Breast epithelium (tissue), 4 donors: Measurements from ENCODE around the gene BIRC5. TPM values are rescaled to one million over a fixed set of nuclear protein-coding genes. Genes with fewer than 3 reads are reported as not detected.
A peak's percentile ranks its signal among the peaks of the same experiment; 100 is the strongest.

Experiments
- DNase-seq, 2 donors: peaks; one replicate each; pipeline ENCODE4 v3.0.0-alpha.2; 2019; ENCODE audit warnings: low spot score in 2 of 2
- H3K27ac ChIP-seq, 2 donors: fragments of 200-600 bp; sonication (generic) in 1 of 2; one replicate each; pipeline ENCODE4 v1.5.1; 2016 to 2019; ENCODE audit warnings: mild to moderate bottlenecking in 1 of 2
- H3K27me3 ChIP-seq, 2 donors: fragments of 200-600 bp; sonication (generic) in 1 of 2; one replicate each; pipeline versions ENCODE4 v1.5.1 to v1.6.0; 2017 to 2019; ENCODE audit warnings: control low read depth in 1 of 2, mild to moderate bottlenecking in 1 of 2
- H3K36me3 ChIP-seq: fragments of 200-600 bp; one replicate; pipeline ENCODE4 v1.5.1; 2019
- H3K4me1 ChIP-seq, 2 donors: fragments of 200-600 bp; sonication (generic); one replicate each; pipeline ENCODE4 v1.5.1; 2016 to 2019; ENCODE audit warnings: control low read depth in 1 of 2
- H3K4me3 ChIP-seq, 3 donors: fragments of 200-600 bp; sonication (generic); 1 replicate in 2 of 3; 2 replicates in 1 of 3; pipeline ENCODE4 v1.5.1; 2016 to 2019; ENCODE audit warnings: mild to moderate bottlenecking in 3 of 3, moderate library complexity in 2 of 3
- H3K9me3 ChIP-seq, 2 donors: fragments of 200-600 bp; sonication (generic) in 1 of 2; one replicate each; pipeline ENCODE4 v1.5.1; 2016 to 2019; ENCODE audit warnings: control low read depth in 1 of 2
- POLR2A ChIP-seq: fragments of 450-650 bp; IDR thresholded peaks from one replicate; pipeline ENCODE4 v1.6.1; 2016; ENCODE audit warnings: antibody characterized with exemption, mild to moderate bottlenecking, moderate library complexity
- POLR2AphosphoS5 ChIP-seq, 3 donors: sonication (generic); formaldehyde crosslinking; IDR thresholded peaks; one replicate each; pipeline ENCODE4 v1.6.1; 2017; ENCODE audit warnings: antibody characterized with exemption in 3 of 3
- intact Hi-C: fragments of 100-400 bp; cut with DNase I; formaldehyde crosslinking; loops from one replicate; pipeline ENCODE4 v1.15.1; 2023; ENCODE audit warnings: low total_unique reads
- total RNA-seq, 3 donors: library from RNA; depleted of rRNA; stranded (reverse); fragments of >200 nt; gene quantifications; one replicate each; pipeline ENCODE4 v1.1.0, GENCODE V29; 2016
- TF ChIP-seq, protein P1 (sequence below), 3 donors: fragments of 450-650 bp; IDR thresholded peaks; one replicate each; pipeline ENCODE4 v1.5.1; 2016 to 2017; ENCODE audit warnings: antibody characterized with exemption in 3 of 3, mild to moderate bottlenecking in 3 of 3, moderate library complexity in 3 of 3

The BIRC5 gene
- total RNA-seq, 3 donors from 2014 or later, result 0.29 to 1.9 (median 0.33) TPM

DNA sequence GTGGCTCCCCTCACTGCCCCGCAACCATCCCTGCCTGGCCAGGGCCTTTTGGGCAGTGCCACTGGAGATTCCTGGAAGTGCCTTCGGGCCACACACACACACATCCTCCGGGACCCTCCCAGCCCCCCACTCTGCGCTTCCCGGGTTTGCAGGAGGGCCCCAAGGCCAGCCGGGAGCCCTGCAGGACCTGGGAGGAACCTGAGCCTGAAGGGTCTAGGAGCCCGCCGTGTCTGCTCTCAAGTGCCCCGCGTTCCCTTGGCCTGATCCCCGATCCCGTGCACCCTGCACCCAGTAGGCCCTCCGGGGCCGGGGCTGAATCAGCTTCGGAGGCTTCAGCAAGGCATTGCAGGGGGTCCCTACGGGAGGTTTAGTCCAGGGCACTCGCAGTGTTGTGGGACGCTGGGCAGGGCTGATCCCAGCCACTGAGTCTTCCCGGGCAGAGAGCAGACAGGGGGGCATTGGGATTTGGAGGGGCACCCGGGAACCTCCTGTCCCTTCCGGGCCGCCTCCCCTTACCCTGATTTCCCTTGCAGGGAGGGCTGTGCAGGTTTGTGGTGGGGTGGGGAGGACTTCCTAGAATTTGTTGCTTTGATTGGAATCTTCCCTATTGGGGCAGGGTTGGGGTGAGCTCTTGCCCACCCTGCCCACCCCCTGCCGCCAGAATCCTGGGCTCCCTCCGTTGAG, 54.3 kb downstream of the BIRC5 start:
- Histone ChIP-seq H3K27ac (no peak overlapping the region), H3K27me3 (no peaks in the 10 kb centered on the region), H3K4me3 (no peak overlapping the region), H3K4me1 (no peaks in the 10 kb centered on the region), H3K36me3 (no peaks in the 10 kb centered on the region), H3K9me3 (no peaks in the 10 kb centered on the region)
- TF ChIP-seq, protein P1, sequence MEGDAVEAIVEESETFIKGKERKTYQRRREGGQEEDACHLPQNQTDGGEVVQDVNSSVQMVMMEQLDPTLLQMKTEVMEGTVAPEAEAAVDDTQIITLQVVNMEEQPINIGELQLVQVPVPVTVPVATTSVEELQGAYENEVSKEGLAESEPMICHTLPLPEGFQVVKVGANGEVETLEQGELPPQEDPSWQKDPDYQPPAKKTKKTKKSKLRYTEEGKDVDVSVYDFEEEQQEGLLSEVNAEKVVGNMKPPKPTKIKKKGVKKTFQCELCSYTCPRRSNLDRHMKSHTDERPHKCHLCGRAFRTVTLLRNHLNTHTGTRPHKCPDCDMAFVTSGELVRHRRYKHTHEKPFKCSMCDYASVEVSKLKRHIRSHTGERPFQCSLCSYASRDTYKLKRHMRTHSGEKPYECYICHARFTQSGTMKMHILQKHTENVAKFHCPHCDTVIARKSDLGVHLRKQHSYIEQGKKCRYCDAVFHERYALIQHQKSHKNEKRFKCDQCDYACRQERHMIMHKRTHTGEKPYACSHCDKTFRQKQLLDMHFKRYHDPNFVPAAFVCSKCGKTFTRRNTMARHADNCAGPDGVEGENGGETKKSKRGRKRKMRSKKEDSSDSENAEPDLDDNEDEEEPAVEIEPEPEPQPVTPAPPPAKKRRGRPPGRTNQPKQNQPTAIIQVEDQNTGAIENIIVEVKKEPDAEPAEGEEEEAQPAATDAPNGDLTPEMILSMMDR (IDR thresholded peaks at IDR 0.05), result no peak
- no peak for TF ChIP-seq POLR2A
- TF ChIP-seq POLR2AphosphoS5 (IDR thresholded peaks at IDR 0.05), result no peak
- DNase-seq, result no peak
- intact Hi-C loops, result no loop called here

DNA sequence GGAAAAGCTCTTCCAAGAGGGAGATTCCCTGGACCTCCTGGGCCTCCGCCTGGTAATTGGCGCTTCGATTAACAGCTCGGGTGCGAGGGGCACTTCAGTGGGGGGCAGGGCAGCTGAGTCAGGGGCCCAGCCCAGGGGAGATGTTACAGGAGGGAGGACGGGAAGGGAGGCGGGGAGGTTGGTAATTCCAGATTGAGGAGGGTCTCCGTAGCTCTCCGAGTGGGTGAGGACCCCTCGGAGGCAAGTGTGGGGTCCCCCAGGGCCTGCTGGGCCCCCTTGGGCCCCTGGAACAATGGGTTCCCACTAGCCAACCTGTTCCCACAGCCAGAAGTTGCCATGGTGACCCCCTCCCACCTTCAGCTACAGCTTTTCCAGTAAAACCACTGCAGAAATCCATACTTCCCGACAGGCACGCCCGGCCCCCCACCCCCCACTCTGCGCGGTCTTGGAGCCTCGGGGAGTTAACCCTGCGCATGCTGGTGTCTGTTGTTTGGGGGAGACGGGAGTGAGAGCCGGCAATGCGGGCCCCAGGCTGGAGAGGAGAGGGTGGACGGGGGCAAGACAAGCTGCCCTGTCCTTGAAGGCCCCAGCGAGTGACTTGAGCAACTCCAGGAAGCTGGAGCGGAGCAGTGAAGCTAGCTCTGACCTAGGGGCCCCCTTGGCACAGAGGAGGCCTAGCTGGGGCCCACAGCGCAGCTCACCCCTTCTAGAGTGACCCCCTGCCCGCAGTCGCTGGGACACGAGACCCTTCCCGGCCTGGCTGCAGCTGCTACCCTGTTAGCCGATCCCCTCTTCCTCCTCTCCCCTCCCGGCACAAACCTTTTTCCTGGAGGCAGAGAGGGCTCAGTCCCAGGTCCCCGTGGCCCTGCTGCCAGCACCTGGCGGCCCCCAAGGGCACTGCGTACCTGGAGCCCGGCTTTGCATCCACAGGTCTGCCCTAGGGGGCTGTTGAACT, 55.2 kb downstream of the BIRC5 start:
- no peak for TF ChIP-seq POLR2AphosphoS5 (IDR thresholded peaks at IDR 0.05)
- no peak for TF ChIP-seq POLR2A
- H3K36me3 ChIP-seq, result no peaks in the 10 kb centered on the region
- intact Hi-C loops, result no loop called here
- no peaks in the 10 kb centered on the region for H3K27me3 ChIP-seq
- no peak overlapping the region for H3K27ac ChIP-seq
- no peaks in the 10 kb centered on the region for H3K4me1 ChIP-seq
- no peaks in the 10 kb centered on the region for H3K9me3 ChIP-seq
- H3K4me3 ChIP-seq, result no peak overlapping the region
- no peak for DNase-seq

DNA sequence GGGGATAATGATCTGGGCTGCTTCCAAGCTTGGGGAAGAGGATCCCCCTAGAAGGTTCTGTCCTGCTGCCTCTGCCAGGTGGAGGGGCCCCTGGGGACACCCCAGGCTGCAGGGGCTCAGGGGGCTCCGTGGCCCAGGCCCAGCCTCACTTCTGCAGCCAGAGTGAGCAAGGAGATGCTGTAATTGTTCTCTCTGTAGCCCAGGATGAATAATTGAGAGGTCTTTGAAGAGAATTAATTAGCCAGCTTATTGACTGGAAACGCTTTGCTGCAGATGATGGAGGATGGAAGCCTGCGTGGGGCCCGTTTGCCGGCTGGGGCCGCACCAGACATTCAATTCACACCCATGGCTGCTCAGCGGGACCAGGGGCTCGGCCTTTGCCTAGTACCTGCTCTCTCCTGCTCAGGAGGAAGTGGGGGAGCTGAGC, 55.9 kb downstream of the BIRC5 start:
- H3K4me1 ChIP-seq, result no peaks in the 10 kb centered on the region
- H3K9me3 ChIP-seq, result no peaks in the 10 kb centered on the region
- no peaks in the 10 kb centered on the region for H3K27me3 ChIP-seq
- intact Hi-C loops, result no loop called here
- H3K4me3 ChIP-seq, result no peak overlapping the region
- DNase-seq, result no peak
- TF ChIP-seq POLR2A (no peak), POLR2AphosphoS5 (IDR thresholded peaks at IDR 0.05) (no peak)
- TF ChIP-seq, protein P1 (IDR thresholded peaks at IDR 0.05), result no peak
- H3K36me3 ChIP-seq, result no peaks in the 10 kb centered on the region
- no peak overlapping the region for H3K27ac ChIP-seq

DNA sequence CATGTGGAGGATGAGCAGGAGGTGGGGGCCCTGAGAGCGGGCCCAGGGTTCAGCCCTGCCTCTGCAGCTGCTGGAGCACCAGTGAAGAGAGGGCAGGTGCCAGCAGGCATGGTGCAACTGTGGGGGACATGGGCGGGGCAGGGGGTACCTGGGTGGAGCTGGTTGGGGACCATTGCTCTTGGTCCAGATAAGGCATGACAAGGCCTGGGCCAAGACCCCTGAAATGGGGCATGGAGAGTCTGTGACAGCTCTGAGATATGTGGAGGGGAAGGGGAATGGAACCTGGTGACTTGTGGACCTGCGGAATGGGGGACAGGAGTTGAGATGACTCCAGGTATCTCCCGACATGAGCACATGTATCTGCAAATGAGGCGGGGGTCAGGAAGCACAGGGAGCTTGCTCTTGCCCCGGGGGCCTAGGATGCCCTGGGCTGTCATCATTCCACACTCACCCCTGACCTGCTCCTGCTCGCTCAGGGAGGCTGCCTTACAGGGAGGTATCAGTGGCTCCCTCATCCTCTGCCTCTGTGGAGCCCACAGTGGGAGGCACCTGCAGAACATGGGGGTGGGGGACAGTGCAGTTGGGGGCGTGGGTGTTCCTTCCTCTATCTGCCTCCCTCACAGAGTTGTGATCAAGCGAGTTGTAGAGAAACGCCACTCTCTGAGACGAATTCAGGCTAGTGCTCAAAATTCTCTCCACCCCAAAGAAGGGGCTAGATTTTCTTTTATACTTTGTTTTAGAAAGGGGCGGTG, 57.5 kb downstream of the BIRC5 start:
- DNase-seq, result no peak
- intact Hi-C loops, result no loop called here
- no peaks in the 10 kb centered on the region for H3K9me3 ChIP-seq
- H3K27me3 ChIP-seq, result no peaks in the 10 kb centered on the region
- no peak overlapping the region for H3K4me3 ChIP-seq
- TF ChIP-seq POLR2AphosphoS5 (IDR thresholded peaks at IDR 0.05), result no peak
- TF ChIP-seq, protein P1 (IDR thresholded peaks at IDR 0.05), result no peak
- no peak for TF ChIP-seq POLR2A
- H3K27ac ChIP-seq, result no peak overlapping the region
- no peaks in the 10 kb centered on the region for H3K4me1 ChIP-seq
- no peaks in the 10 kb centered on the region for H3K36me3 ChIP-seq

DNA sequence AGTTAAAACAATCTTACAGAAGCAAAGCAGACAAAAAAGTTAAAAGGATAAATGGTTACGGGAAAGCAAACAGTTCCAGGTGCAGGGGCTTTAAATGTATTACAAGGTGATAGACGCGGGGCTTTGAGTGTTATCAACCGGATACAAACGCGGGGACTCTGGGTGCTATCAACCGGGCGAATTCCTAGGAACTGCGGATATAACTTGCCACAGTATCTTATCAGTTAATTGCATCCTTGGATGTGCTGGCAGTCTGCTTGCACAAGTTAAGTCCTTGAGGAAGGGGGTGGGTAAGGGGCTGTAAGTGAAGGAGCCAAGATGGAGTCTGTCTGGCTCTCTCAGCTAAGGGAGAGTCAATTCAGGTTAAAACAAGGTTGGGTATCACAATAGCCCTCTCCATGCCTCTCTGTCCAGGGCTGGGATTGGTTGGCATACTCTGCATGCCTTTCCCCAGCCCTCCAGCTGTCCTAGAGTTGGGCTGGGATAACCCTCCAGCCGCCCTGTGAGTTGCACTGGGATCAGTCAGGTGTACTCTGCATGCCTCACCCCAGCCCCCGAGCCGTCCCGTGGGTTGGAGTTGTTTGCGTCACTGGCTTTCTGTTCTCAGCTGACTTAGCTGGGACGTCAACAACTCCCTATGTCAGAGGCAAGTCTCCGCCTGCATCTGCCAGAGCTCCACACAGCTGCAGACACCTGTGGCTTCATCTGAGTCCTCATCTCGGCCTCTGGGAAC, 58.3 kb downstream of the BIRC5 start:
- Histone ChIP-seq H3K27ac (peak overlapping the region; percentile 50 to 52), H3K36me3 (no peaks in the 10 kb centered on the region), H3K27me3 (no peaks in the 10 kb centered on the region), H3K4me3 (peak overlapping the region in 2 of 3 donors; percentile 29 to 54), H3K4me1 (no peaks in the 10 kb centered on the region), H3K9me3 (no peaks in the 10 kb centered on the region)
- DNase-seq, result peak; percentile 77 to 90
- intact Hi-C loops, result no loop called here
- TF ChIP-seq, protein P1 (IDR thresholded peaks at IDR 0.05), result no peak
- TF ChIP-seq POLR2AphosphoS5 (IDR thresholded peaks at IDR 0.05), result peak in 1 of 3 donors; percentile 63
